HG02938 (cell line): Measurements from ENCODE around the gene IKBIP.
"Not testable (repeated sequence)": the region's sequence is repeated elsewhere in the genome, so short reads cannot be mapped to it uniquely, and the experiment has no call there.

Experiments
- ATAC-seq: cut with Tn5 transposase; IDR thresholded peaks from one replicate; pipeline ENCODE4 v1.9.1; 2021; ENCODE audit warnings: mild to moderate bottlenecking, moderate library complexity; ENCODE audit not compliant: unreplicated experiment

IKBIP gene

DNA sequence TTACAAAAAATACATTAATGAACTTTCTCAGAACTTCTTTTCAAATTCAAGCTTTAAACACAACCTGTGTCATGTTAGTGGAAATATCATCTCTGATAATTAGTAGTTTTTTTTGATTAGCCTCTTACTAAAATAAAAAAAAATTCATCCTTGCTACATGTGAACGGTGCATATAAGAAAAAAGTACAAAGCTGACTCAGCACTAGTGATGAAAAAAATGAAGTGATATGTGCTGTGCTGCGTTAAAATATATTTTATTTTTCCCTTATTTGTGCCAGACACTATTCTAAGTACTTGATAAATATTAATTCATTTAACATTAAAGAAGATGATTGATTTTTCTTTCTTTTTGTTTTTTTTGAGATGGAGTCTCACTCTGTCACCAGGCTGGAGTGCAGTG, 7.5 kb downstream of the IKBIP start:
- no peak for ATAC-seq

DNA sequence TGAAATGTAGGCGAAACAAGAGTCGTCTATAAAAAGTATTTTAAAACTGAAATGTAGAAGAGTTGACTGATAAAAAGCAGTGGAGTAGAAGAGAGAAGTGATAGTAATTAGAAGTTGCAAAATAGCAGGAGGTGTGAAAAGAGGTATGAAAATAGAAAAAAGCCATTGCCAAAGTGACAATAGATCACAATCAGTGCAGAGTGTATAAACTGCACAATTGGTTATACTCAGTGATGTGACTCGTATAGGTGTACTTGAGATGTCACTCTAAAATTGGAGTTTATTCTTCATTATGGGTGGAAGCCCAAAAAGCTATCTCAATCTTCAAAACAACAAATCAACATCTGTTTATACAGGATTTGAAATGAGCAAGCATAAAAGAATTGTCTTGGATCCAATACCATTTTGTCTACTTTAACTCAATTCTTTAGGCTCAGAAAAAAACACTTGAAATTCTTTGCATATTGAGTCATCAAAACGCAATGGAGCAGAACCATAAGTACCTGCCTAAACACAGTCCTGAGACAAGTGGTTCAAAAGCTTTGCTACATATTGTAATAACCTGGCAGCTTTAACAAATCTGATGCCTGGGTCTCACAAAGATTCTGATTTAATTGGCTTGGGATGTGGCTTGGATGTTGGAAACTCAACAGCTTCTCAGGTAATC, 8.8 kb downstream of the IKBIP start:
- peak; percentile 93 for ATAC-seq

DNA sequence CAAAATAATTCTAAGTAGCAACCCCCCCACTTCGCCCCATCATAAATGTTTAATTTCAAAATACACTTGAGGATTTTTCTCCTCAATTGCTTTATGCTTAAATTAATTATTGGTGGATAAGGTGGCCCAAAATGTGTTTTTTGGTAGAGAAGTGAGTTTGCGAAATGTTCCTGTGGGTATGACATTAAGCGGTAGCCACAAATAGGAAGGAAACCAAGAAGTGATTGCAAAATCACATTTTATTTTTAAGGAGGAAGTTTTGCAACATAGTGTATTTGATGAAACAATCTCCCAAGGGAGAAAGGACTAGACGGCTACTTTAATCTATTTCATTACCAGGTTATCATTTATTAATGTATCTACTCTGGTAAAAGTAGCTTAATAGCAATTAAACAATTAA, 25.6 kb downstream of the IKBIP start:
- no peak for ATAC-seq

DNA sequence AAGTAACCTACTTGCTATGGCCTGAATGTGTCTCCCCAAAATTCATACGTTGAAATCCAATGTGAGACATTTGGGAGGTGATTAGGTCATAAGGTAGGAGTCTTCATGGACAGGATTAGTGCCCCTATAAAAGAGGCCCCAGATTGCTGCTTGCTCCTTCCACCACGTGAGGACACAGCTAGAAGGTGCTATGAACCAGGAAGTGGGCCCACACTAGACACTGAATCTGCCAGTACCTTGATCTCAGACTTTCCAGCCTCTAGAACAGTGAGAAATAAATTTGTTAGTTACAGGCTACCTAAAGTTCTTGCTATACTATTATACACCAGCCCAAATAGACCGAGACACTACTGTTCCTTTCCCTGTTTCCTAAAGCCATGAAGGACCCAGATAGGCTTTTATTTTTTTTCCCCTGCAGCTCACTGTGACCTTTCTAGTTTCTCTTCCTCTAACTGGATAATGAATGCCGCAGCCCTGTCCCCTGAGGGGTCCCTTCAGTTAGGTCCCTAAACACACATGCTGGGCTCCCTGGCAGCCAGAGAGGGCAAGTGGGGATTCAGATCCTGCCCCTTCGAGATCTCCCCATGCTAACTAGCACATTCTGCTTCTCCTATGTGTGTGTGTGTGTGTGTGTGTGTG, 31.8 kb downstream of the IKBIP start:
- ATAC-seq = peak; percentile 86

DNA sequence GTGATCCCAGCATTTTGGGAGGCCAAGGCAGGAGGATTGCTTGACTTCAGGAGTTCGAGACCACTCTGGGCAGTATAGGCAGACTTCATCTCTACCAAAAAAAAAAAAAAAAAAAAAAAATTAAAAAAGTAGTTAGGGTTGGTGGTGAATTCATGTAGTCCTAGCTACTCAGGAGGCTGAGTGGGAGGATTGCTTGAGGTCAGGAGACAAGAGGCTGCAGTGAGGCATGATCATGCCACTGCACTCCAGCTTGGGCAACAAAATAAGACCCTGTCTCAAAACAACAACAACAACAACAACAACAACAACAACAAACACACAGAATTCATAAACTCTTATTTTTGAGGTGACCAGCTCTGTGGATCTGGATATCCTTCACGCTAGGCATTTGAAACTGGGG, 34.0 kb downstream of the IKBIP start:
- ATAC-seq = no peak

DNA sequence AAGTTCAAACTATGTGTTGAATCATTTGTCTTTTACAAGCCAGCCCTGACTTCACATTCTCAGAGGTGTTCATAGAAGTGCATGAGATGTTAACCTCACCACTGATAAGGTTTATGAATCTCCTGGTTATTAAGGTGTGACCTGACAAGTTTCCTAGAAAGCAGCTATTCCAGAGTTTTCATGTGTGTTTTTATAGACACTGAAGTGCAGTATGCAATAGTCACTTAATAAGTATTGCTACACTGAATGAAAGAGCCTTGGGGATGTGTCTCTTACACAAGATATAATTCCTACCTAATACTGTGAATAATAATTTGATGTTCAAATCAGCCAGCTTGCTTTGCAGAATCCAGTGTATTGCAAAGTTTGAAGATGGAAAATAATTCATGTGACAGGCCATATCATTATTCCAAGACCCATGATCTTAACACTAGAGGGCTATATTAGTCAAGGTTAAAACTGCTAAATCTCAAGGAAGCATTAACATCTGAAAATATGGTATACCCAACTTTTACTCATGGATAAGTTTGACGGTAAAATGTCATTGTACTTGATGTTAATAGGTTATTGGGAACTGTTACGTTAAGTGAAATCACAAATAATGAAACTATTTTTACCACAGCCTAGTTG, 38.1 kb downstream of the IKBIP start:
- ATAC-seq = no peak

DNA sequence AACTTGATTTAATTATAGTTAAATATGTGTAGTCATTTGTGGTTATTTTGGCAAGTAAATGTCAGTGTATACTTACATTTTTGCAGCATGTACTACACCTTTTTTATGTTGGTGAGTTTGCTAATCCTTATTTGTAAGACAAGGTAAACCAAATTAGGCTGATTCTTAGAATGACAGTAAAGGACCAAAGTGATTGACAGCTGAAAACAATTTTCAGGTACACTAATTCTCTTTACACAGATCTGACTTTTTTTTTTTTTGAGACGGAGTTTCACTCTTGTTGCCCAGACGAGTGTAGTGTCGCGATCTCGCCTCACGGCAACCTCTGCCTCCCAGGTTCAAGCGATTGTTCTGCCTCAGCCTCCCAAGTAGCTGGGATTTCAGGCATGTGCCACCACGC, 42.7 kb downstream of the IKBIP start:
- ATAC-seq = no peak

DNA sequence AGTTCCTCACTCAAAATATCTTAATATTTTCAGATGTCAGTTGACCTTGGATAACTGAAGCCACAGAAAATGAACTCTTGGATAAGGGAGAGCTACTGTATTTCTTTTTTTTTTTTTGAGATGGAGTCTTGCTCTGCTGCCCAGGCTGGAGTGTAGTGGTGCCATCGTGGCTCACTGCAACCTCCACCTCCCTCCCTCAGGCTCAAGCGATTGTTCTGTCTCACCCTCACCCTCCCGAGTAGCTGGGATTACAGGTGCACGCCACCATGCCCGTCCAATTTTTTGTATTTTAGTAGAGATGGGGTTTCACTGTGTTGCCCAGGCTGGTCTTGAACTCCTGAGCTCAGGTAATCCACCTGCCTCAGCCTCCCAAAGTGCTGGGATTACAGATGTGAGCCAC, 47.3 kb downstream of the IKBIP start:
- not testable (repeated sequence) for ATAC-seq

DNA sequence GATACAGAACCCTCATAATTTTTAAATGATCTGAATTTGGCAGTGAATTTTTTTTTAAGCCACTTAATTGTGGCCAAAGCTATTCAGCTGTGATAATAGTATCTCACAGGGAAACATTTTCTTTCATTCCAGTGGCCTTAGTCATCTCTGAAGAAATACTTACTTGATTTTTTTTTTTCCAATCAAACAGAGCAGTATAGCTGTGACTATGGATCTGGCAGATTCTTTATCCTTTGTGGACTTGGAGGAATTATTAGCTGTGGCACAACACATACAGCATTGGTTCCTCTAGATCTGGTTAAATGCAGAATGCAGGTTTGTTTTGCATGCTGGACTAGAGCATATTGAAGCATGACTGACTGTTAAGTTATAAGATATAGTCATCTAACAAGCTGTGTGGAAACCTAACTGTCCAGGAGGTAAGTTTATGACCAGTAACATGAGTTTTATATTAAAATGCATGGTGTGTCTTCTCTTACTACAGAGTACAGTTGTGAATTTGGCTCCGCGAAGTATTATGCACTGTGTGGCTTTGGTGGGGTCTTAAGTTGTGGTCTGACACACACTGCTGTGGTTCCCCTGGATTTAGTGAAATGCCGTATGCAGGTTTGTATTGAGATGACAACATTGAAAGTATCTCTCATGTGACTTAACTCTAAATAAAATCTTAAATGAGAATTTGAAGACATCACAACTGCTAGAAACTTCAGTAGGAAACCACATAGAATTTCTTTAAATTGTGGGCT, 49.2 kb downstream of the IKBIP start:
- ATAC-seq = no peak

DNA sequence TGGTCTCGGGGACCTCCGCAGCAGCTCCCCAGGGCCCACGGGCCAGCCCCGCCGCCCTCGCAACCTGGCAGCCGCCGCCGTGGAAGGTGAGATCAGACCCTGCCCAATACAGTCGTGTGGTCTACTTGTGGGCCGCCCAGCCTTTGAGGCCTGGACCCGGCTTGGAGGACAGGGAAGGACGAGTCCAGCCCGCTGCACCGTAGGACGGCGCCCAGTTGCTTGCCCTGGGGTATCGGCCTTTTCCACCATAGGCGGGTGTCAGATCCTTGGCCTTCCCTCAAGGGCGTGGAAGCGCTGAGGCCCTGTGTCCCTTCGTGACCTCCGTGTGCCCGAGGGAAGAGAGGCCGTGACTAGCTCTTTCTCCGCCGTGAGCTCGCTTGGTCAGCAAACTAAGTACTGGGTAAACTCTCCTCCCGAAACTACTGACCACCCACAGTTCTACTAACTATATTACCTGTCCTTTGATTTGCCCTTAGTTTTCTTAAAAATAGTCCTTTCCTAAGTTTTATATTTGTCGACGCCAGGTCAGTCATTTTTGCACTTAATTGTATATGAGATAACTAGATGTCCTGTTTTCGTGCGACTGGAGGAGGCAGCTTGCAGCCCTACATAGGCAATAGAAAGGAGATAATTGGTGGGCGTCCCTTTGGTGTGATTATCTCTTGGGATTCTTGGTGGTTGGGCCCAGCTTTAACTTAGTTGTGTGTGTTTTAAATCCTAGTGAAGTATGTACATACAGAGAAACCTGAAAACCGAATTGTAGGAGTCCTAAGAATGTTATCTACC, 50.3 kb downstream of the IKBIP start:
- ATAC-seq = peak; percentile 0

DNA sequence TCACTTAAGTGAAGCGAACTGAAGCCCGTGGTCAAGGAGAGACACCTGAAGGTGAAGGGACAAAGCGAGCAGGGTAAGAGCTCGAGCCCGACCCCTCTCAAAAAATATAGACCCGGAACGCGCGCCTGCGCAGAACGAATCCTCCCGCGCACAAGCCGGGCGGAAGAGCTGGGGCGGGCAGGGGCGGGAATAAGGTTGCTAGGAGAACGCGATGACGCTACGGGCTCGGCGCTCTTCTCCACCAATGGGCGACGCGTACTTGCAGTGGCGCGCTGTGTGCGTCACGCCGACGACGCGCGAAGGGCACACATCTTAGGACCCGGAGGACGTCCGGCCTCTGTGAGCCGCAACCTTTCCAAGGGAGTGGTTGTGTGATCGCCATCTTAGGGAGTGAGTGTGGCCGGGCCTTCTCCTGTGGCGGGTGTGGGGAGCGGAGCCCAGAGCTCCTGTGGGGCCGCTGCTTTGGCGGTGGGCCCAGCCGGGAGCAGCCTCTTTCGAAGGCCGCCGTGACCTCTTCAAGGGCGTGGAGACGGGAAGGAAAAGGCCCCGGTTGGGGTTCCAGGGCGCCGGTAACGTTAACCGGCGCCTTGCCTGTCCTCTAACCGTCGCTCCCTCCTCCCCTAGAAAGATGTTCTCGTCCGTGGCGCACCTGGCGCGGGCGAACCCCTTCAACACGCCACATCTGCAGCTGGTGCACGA, 51.1 kb downstream of the IKBIP start, which contains the start of gene SLC25A3:
SLC25A3 (plus strand) TSS at position 336 of the 699 bp plus-strand sequence; CDS start at position 629, 293 bp downstream.
- peak; percentile 98 for ATAC-seq

DNA sequence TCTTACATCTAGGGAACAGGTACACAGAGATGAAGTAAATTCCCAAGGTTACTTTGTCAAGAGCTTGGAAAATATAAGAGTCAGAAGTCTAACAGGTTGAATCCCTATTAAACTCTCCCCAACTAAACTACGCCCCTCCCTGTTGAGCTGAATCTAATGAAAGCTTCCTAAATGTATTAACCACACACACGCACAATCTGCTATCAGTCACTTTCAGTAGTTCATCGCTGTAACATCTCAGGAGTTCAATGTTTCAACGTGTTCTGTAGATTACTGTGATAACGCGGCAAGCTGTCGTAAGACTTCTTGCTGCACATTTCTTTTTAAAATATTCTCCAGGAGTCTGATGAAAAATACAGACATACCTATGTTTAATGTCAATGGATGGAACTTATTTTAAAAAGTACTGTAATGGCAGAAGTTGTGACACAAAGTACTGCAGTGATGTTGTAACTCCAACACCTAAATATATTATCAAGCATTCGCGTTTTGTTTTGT, 51.7 kb downstream of the IKBIP start:
- no peak for ATAC-seq

DNA sequence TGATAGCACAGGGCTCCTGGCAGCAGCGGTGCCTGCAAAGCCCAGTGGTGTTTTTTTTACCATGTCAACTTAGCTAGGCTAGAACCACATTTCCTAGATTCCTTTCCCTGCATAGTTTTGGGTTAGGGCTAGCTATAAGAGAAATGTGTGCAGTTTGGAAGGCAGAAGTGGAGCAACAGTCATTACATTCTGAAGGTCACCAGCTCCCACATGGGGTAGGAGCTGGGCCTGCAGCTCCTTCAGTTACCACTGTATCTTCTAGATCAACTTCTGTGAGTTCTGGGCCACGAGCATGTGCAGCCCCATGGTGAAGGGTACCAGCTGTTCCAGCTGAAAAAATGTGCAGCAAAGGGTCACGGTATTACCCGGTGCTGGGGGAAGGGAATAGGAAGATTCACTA, 53.4 kb downstream of the IKBIP start:
- ATAC-seq = no peak

DNA sequence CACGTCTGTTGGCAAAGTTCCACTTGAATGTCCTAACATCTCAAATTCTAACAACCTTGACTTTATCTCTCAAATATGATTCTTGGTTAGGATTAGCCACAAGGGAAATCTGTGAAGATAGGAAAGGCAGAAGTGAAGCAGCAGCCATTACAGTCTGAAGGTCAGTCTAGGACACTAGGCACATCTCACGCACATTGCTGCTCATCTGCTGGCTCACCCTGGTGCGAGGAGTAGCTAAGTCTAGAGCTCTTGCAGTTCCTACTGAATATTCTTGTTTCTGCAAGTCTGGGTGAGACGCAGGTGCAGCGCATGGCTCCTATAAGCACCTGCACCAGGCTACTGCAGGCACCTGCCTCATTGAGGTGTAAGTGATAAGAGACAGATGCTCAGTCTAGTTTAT, 57.5 kb downstream of the IKBIP start:
- ATAC-seq = no peak

DNA sequence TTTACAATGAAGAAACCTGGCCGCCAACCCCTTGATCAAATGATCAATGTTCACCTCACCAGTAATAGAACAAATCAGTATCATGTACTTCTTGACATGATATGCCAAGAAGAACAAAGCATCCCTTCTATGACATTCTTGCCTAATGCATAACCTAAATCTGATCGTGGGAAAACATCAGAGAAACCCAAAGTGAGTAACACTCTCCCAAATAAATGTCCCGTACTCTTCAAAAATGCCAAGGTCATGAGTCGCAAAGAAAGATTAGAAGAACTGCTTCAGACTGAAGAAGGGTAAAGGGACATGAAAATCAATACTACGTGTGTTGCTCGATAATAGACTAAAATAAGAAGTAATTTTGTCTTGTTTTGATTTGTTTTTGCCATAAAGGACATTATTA, 62.5 kb downstream of the IKBIP start:
- ATAC-seq = no peak

DNA sequence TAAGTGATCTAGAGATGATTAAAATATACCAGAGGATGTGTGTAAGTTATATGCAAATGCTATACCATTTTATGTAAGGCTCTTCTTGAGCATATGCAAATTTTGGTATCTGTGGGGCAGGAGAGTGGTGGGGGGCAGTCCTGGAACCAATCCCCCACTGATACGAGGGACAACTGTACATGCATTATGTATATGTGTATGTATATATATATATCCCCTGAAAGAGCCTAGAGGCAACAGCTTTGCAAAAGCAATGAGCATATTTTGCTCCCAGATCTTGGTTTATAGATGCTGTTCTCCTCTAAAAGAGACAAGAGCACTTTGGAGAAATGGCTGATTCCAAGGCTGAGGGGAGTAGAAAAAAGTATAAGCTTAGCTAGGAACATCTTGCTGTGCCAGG, 63.5 kb downstream of the IKBIP start:
- no peak for ATAC-seq

DNA sequence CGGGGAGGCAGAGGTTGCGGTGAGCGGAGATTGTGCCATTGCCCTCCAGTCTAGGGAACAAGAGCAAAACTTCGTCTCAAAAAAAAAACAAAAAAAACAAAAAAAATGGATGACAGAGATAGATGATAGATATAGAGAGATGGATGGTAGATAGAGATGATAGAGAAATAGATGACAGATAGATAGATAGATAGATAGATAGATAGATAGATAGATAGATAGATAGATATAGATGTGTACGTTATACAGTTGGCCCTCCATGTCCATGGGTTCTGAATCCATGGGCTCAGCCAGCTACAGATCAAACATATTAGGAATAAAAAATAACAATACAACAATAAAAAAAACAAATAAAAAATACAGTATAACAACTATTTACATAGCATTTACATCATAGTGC, 63.9 kb downstream of the IKBIP start:
- no peak for ATAC-seq

DNA sequence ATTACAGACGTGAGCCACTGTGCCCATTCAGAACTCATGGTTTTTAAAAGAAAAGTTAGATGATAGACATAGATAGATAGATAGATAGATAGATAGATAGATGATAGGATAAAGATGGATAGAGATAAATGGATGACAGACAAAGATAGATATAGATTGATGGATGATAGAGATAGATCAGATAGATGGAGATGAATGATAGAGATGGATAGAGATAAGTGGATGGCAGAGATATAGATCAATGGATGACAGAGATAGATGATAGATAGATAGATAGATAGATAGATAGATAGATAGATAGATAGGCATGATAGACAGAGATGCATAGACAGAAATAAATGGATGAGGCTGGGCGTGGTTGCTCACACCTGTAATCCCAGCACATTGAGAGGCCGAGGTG, 64.8 kb downstream of the IKBIP start:
- no peak for ATAC-seq

DNA sequence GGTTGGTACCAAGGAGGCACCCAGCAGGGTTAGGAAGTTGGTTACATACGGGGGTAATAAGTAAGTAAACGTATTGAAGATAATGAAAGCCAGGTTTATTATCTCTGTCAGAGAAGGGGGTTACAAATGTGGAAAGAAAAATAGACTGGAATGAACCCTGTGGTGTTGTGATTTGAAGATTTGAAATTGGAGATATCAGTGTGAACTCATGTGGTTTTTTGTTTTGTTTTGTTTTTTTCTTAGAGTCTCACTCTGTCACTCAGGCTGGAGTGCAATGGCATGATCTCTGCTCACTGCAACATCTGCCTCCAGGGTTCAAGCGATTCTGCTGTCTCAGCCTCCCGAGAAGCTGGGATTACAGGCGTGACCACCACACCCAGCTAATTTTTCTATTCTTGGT, 65.2 kb downstream of the IKBIP start:
- no peak for ATAC-seq

DNA sequence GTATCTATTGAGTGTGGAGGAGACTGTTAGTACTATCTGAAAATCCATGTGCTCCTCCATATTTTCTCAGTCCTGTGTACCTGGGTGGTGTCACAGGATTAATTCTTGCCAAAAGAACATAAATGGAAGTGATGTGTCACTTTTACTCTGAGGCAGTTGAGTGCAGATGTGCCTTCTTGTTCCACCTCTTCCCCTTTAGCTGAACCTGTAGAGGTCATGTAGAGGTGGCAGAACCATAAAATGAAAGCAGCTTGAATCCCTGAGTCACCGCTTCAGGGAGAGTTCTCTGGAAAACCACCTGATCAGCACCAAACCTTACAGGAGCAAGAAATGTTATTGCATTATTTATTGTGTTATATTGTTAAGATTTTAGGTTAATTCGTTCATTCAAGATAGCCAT, 65.8 kb downstream of the IKBIP start:
- no peak for ATAC-seq
